HepG2 (cell line): Measurements from ENCODE around the gene FSCN2. TPM values are rescaled to one million over a fixed set of nuclear protein-coding genes. Genes with fewer than 3 reads are reported as not detected.

ENCODE experiments used
- CENPX ChIP-seq: sonication (generic); formaldehyde crosslinking; IDR thresholded peaks from 2 replicates; pipeline ENCODE4 v1.9.0; 2021; ENCODE audit warnings: mild to moderate bottlenecking, missing genetic modification reagents, moderate library complexity
- FOSL2 ChIP-seq: sonication (generic); formaldehyde crosslinking; IDR thresholded peaks from 2 replicates; pipeline ENCODE4 v1.4.0; 2020; ENCODE audit warnings: missing genetic modification reagents
- FOXA3 ChIP-seq: IDR thresholded peaks from 2 replicates; pipeline ENCODE4 v1.6.1; 2016; ENCODE audit warnings: missing genetic modification reagents, missing compliant biosample characterization
- HDAC2 ChIP-seq: sonication (generic); formaldehyde crosslinking; IDR thresholded peaks from 2 replicates; pipeline ENCODE4 v1.4.0; 2020; ENCODE audit warnings: missing genetic modification reagents
- HIC2 ChIP-seq: sonication (generic); formaldehyde crosslinking; IDR thresholded peaks from 2 replicates; pipeline ENCODE4 v1.9.0; 2022; ENCODE audit warnings: low read depth, missing genetic modification reagents
- HMG20A ChIP-seq: IDR thresholded peaks from 2 replicates; pipeline ENCODE4 v1.6.1; 2016; ENCODE audit warnings: borderline replicate concordance
- HOXA3 ChIP-seq: sonication (generic); formaldehyde crosslinking; IDR thresholded peaks from 2 replicates; pipeline ENCODE4 v1.5.0; 2020; ENCODE audit warnings: missing genetic modification reagents
- HOXD1 ChIP-seq: sonication (generic); formaldehyde crosslinking; IDR thresholded peaks from 2 replicates; pipeline ENCODE4 v1.5.0; 2020; ENCODE audit warnings: missing genetic modification reagents
- ISL2 ChIP-seq: sonication (generic); formaldehyde crosslinking; IDR thresholded peaks from 2 replicates; pipeline ENCODE4 v1.5.0; 2020; ENCODE audit warnings: missing genetic modification reagents
- JUNB ChIP-seq: sonication (generic); formaldehyde crosslinking; IDR thresholded peaks from 2 replicates; pipeline ENCODE4 v1.8.0; 2022; ENCODE audit warnings: missing genetic modification reagents, mild to moderate bottlenecking, borderline replicate concordance
- KDM3A ChIP-seq: IDR thresholded peaks from 2 replicates; pipeline ENCODE4 v1.6.1; 2018; ENCODE audit warnings: low read depth, missing compliant biosample characterization
- MIER3 ChIP-seq: IDR thresholded peaks from 2 replicates; pipeline ENCODE4 v1.6.1; 2016; ENCODE audit warnings: missing compliant biosample characterization, borderline replicate concordance
- NFIC ChIP-seq: IDR thresholded peaks from 2 replicates; pipeline ENCODE4 v1.6.1; 2012; ENCODE audit warnings: mild to moderate bottlenecking, low read length, inconsistent platforms
- PPARG ChIP-seq: conservative IDR thresholded peaks from 2 replicates; pipeline ENCODE4 v1.6.1; 2016; ENCODE audit warnings: missing biosample characterization, missing genetic modification reagents
- RXRA ChIP-seq: sonication (generic); formaldehyde crosslinking; IDR thresholded peaks from 2 replicates; pipeline ENCODE4 v1.5.1; 2020; ENCODE audit warnings: missing genetic modification reagents
- RXRB ChIP-seq: IDR thresholded peaks from 2 replicates; pipeline ENCODE4 v1.6.1; 2016; ENCODE audit warnings: borderline replicate concordance, missing genetic modification reagents, missing compliant biosample characterization
- SALL1 ChIP-seq: sonication (generic); formaldehyde crosslinking; IDR thresholded peaks from 2 replicates; pipeline ENCODE4 v1.8.0; 2022; ENCODE audit warnings: mild to moderate bottlenecking, missing genetic modification reagents
- TEAD2 ChIP-seq: sonication (generic); formaldehyde crosslinking; IDR thresholded peaks from 2 replicates; pipeline ENCODE4 v1.9.0; 2021; ENCODE audit warnings: missing genetic modification reagents
- XRCC5 ChIP-seq: fragments of 200-400 bp; formaldehyde crosslinking; optimal IDR thresholded peaks from 2 replicates; pipeline ENCODE3; 2017; ENCODE audit warnings: mild to moderate bottlenecking, low read length
- ZNF432 ChIP-seq: sonication (generic); formaldehyde crosslinking; IDR thresholded peaks from 2 replicates; pipeline ENCODE4 v1.5.0; 2020; ENCODE audit warnings: missing genetic modification reagents, mild to moderate bottlenecking, borderline replicate concordance
- ZNF597 ChIP-seq: sonication (generic); formaldehyde crosslinking; IDR thresholded peaks from 2 replicates; pipeline ENCODE4 v1.5.0; 2020; ENCODE audit warnings: missing genetic modification reagents
- ZNF7 ChIP-seq: IDR thresholded peaks from 2 replicates; pipeline ENCODE4 v1.6.1; 2016; ENCODE audit warnings: missing biosample characterization, missing genetic modification reagents
- ZNF841 ChIP-seq: sonication (generic); formaldehyde crosslinking; IDR thresholded peaks from 2 replicates; pipeline ENCODE4 v1.8.1; 2023; ENCODE audit warnings: missing genetic modification reagents, borderline replicate concordance
- polyA plus RNA-seq, 8 experiments: library from polyadenylated mRNA; depleted of rRNA in 3 of 8; stranded (reverse) in 7 of 8; unstranded in 1 of 8; fragments of >200 nt; fragmentation: Illumina TruSeq in 4 of 8; extraction: Trizol in 4 of 8; gene quantifications; 2 replicates each; pipeline versions ENCODE4 v1.2.1 to v1.2.3, GENCODE V29; 2011 to 2016; ENCODE audit warnings: low read depth in 4 of 8, missing spikeins in 1 of 8, mixed read lengths in 1 of 8; ENCODE audit not compliant: insufficient read depth in 1 of 8
- total RNA-seq, 5 experiments: library from RNA; depleted of rRNA; stranded (reverse); fragments of >200 nt; fragmentation: Illumina TruSeq; extraction: Trizol; gene quantifications; 2 replicates each; pipeline ENCODE4 v1.2.3, GENCODE V29; 2016; ENCODE audit warnings: low read depth in 1 of 5
- TF ChIP-seq, protein P1 (sequence below): sonication (generic); formaldehyde crosslinking; IDR thresholded peaks from 2 replicates; pipeline ENCODE4 v1.5.0; 2020; ENCODE audit warnings: mild to moderate bottlenecking, missing genetic modification reagents, moderate library complexity
- TF ChIP-seq, protein P2 (sequence below): IDR thresholded peaks from 2 replicates; pipeline ENCODE4 v1.6.1; 2016; ENCODE audit warnings: low read depth, control low read depth
- TF ChIP-seq, protein P3 (sequence below): IDR thresholded peaks from 2 replicates; pipeline ENCODE4 v1.6.1; 2012; ENCODE audit warnings: inconsistent platforms

Gene FSCN2
- total and polyA plus RNA-seq, 2 of the 13 experiments (the other 11 are each of a cell fraction or from before 2014, with no cell fraction given) = 0.09 TPM; not detected in 1

GRCh38 chr17:81576621-81577277 is 48.6 kb downstream of the FSCN2 start (continued):
- peak; percentile 91 for TF ChIP-seq FOSL2
- TF ChIP-seq ZNF432 = no peak
- 0 out of 2 replicates have a peak, but pooled peaks have one; percentile 30 for TF ChIP-seq PPARG (CRISPR knock-in tag)
- TF ChIP-seq, protein P1, sequence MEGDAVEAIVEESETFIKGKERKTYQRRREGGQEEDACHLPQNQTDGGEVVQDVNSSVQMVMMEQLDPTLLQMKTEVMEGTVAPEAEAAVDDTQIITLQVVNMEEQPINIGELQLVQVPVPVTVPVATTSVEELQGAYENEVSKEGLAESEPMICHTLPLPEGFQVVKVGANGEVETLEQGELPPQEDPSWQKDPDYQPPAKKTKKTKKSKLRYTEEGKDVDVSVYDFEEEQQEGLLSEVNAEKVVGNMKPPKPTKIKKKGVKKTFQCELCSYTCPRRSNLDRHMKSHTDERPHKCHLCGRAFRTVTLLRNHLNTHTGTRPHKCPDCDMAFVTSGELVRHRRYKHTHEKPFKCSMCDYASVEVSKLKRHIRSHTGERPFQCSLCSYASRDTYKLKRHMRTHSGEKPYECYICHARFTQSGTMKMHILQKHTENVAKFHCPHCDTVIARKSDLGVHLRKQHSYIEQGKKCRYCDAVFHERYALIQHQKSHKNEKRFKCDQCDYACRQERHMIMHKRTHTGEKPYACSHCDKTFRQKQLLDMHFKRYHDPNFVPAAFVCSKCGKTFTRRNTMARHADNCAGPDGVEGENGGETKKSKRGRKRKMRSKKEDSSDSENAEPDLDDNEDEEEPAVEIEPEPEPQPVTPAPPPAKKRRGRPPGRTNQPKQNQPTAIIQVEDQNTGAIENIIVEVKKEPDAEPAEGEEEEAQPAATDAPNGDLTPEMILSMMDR = 0 out of 2 replicates have a peak, but pooled peaks have one; percentile 16
- TF ChIP-seq CENPX (CRISPR knock-in tag) = no peak
- TF ChIP-seq JUNB = peak; percentile 64; the same call in 1 of the 2 replicates
- no peak for TF ChIP-seq KDM3A (CRISPR knock-in tag)
- TF ChIP-seq HDAC2 (CRISPR knock-in tag) = peak; percentile 22; the same call in 1 of the 2 replicates
- TF ChIP-seq HOXA3 (CRISPR knock-in tag) = peak; percentile 35; the same call in 1 of the 2 replicates
- no peak for TF ChIP-seq ZNF597 (CRISPR knock-in tag)
- TF ChIP-seq ZNF841 = no peak
- TF ChIP-seq HOXD1 = peak; percentile 98
- TF ChIP-seq, protein P2, sequence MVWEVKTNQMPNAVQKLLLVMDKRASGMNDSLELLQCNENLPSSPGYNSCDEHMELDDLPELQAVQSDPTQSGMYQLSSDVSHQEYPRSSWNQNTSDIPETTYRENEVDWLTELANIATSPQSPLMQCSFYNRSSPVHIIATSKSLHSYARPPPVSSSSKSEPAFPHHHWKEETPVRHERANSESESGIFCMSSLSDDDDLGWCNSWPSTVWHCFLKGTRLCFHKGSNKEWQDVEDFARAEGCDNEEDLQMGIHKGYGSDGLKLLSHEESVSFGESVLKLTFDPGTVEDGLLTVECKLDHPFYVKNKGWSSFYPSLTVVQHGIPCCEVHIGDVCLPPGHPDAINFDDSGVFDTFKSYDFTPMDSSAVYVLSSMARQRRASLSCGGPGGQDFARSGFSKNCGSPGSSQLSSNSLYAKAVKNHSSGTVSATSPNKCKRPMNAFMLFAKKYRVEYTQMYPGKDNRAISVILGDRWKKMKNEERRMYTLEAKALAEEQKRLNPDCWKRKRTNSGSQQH (CRISPR knock-in tag) = 0 out of 2 replicates have a peak, but pooled peaks have one; percentile 27
- TF ChIP-seq RXRA (CRISPR knock-in tag) = peak; percentile 33
- TF ChIP-seq HIC2 = peak; percentile 72; the same call in 1 of the 2 replicates
- TF ChIP-seq HMG20A (CRISPR knock-in tag) = peak; percentile 12; the same call in 1 of the 2 replicates
- 0 out of 2 replicates have a peak, but pooled peaks have one; percentile 24 for TF ChIP-seq RXRB (CRISPR knock-in tag)
- TF ChIP-seq TEAD2 (CRISPR knock-in tag) = no peak
- TF ChIP-seq SALL1 (CRISPR knock-in tag) = peak; percentile 45
- peak; percentile 45; the same call in 1 of the 2 replicates for TF ChIP-seq NFIC
- peak; percentile 50; the same call in 1 of the 2 replicates for TF ChIP-seq ISL2
- TF ChIP-seq FOXA3 (CRISPR knock-in tag) = peak; percentile 83
- 0 out of 2 replicates have a peak, but pooled peaks have one; percentile 41 for TF ChIP-seq MIER3 (CRISPR knock-in tag)
- TF ChIP-seq, protein P3, sequence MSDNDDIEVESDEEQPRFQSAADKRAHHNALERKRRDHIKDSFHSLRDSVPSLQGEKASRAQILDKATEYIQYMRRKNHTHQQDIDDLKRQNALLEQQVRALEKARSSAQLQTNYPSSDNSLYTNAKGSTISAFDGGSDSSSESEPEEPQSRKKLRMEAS = peak; percentile 67
- peak; percentile 31; the same call in 1 of the 2 replicates for TF ChIP-seq ZNF7 (CRISPR knock-in tag)
- peak; percentile 77 for TF ChIP-seq XRCC5
